HPDE6-E6E7 (cell line): ENCODE data around the gene ANKS1A.

ENCODE experiments used
- DNase-seq: peaks from one replicate; pipeline ENCODE4 v3.0.0; 2011; ENCODE audit warnings: missing footprints; ENCODE audit errors: extremely low spot score

The ANKS1A gene

GRCh38 chr6:35038076-35038475, 149.0 kb downstream of the ANKS1A start:
- no peak for DNase-seq

- DNase-seq, result no peak
Observed at GRCh38 chr6:35040398-35040797, 151.3 kb downstream of the ANKS1A start.

- no peak for DNase-seq
Observed at GRCh38 chr6:35041086-35041861, 152.2 kb downstream of the ANKS1A start.

- no peak for DNase-seq
Observed at GRCh38 chr6:35042031-35042815, 153.2 kb downstream of the ANKS1A start.

- DNase-seq, result no peak
Observed at GRCh38 chr6:35043381-35044130, 154.5 kb downstream of the ANKS1A start.

- DNase-seq, result no peak
Observed at GRCh38 chr6:35044145-35044745, 155.2 kb downstream of the ANKS1A start.

GRCh38 chr6:35044761-35045421, 155.8 kb downstream of the ANKS1A start:
- no peak for DNase-seq

- DNase-seq, result no peak
Observed at GRCh38 chr6:35046103-35046502, 157.0 kb downstream of the ANKS1A start.

GRCh38 chr6:35046862-35047261, 157.8 kb downstream of the ANKS1A start:
- no peak for DNase-seq

- no peak for DNase-seq
Observed at GRCh38 chr6:35047265-35048011, 158.4 kb downstream of the ANKS1A start.

GRCh38 chr6:35048031-35048613, 159.1 kb downstream of the ANKS1A start:
- no peak for DNase-seq

- DNase-seq, result no peak
Observed at GRCh38 chr6:35048631-35049083, 159.6 kb downstream of the ANKS1A start.

GRCh38 chr6:35049156-35049735, 160.2 kb downstream of the ANKS1A start:
- no peak for DNase-seq

GRCh38 chr6:35049900-35050756, 161.1 kb downstream of the ANKS1A start:
- no peak for DNase-seq

- DNase-seq, result no peak
Observed at GRCh38 chr6:35050757-35051330, 161.8 kb downstream of the ANKS1A start.

- DNase-seq, result no peak
Observed at GRCh38 chr6:35051396-35051795, 162.3 kb downstream of the ANKS1A start.

GRCh38 chr6:35051997-35052583, 163.0 kb downstream of the ANKS1A start:
- DNase-seq, result no peak
